OCI-M1 (cell line): Measurements from ENCODE around the gene TMEM44.
"Not testable (repeated sequence)": the region's sequence is repeated elsewhere in the genome, so short reads cannot be mapped to it uniquely, and the experiment has no call there.

Source experiments
- DNase-seq: peaks from one replicate; lab custom pipeline; 2025; lab: John Stamatoyannopoulos, UW

Gene TMEM44

GRCh38 chr3:194608981-194609380 is 24.2 kb downstream of the TMEM44 start:
- DNase-seq = no peak

- DNase-seq = no peak
Observed at GRCh38 chr3:194607592-194608389, 25.4 kb downstream of the TMEM44 start.

GRCh38 chr3:194606941-194607340 is 26.3 kb downstream of the TMEM44 start:
- no peak for DNase-seq

GRCh38 chr3:194606163-194606562 is 27.1 kb downstream of the TMEM44 start:
- DNase-seq = no peak

- DNase-seq = not testable (repeated sequence)
Observed at GRCh38 chr3:194605314-194605713, 27.9 kb downstream of the TMEM44 start.

GRCh38 chr3:194604837-194605236 is 28.4 kb downstream of the TMEM44 start:
- no peak for DNase-seq

GRCh38 chr3:194604126-194604525 is 29.1 kb downstream of the TMEM44 start:
- DNase-seq = no peak

GRCh38 chr3:194602669-194603171 is 30.5 kb downstream of the TMEM44 start:
- DNase-seq = no peak

GRCh38 chr3:194598771-194599557 is 34.3 kb downstream of the TMEM44 start:
- DNase-seq = no peak

- DNase-seq = no peak
Observed at GRCh38 chr3:194596906-194597305, 36.3 kb downstream of the TMEM44 start.

GRCh38 chr3:194592798-194593752 is 40.1 kb downstream of the TMEM44 start:
- no peak for DNase-seq

- no peak for DNase-seq
Observed at GRCh38 chr3:194588741-194589140, 44.5 kb downstream of the TMEM44 start.

GRCh38 chr3:194588236-194588635 is 45.0 kb downstream of the TMEM44 start:
- DNase-seq = no peak

GRCh38 chr3:194587438-194587931 is 45.7 kb downstream of the TMEM44 start:
- no peak for DNase-seq

GRCh38 chr3:194586836-194587235 is 46.4 kb downstream of the TMEM44 start:
- DNase-seq = no peak

GRCh38 chr3:194585880-194586281 is 47.3 kb downstream of the TMEM44 start:
- no peak for DNase-seq

- no peak for DNase-seq
Observed at GRCh38 chr3:194584866-194585265, 48.4 kb downstream of the TMEM44 start.

- DNase-seq = no peak
Observed at GRCh38 chr3:194584320-194584776, 48.9 kb downstream of the TMEM44 start.

- no peak for DNase-seq
Observed at GRCh38 chr3:194582196-194582905, 50.9 kb downstream of the TMEM44 start.

- no peak for DNase-seq
Observed at GRCh38 chr3:194579091-194579606, 54.1 kb downstream of the TMEM44 start.
